Measurements from ENCODE around the gene EXD3.

Gene EXD3

GRCh38 chr9:137432687-137433348, 9.9 kb upstream of the EXD3 start:
- no peak for DNase-seq (ENCODE audit: low spot score)

GRCh38 chr9:137431416-137431931, 8.5 kb upstream of the EXD3 start:
- no peak for DNase-seq (ENCODE audit: low spot score)

GRCh38 chr9:137430723-137431415, 7.9 kb upstream of the EXD3 start:
- DNase-seq (ENCODE audit: low spot score), result no peak

GRCh38 chr9:137429974-137430722, 7.2 kb upstream of the EXD3 start:
- no peak for DNase-seq (ENCODE audit: low spot score)

GRCh38 chr9:137429546-137429890, 6.6 kb upstream of the EXD3 start:
- no peak for DNase-seq (ENCODE audit: low spot score)

- no peak for DNase-seq (ENCODE audit: low spot score)
Measured at GRCh38 chr9:137428841-137429545, 6.0 kb upstream of the EXD3 start.

GRCh38 chr9:137428311-137428630, 5.3 kb upstream of the EXD3 start:
- DNase-seq (ENCODE audit: low spot score), result no peak

GRCh38 chr9:137427454-137428310, 4.7 kb upstream of the EXD3 start:
- no peak for DNase-seq (ENCODE audit: low spot score)

GRCh38 chr9:137426018-137426681, 3.2 kb upstream of the EXD3 start:
- DNase-seq (ENCODE audit: low spot score), result no peak

- DNase-seq (ENCODE audit: low spot score), result peak; percentile 41
Measured at GRCh38 chr9:137423514-137424291, 741 bp upstream of the EXD3 start.

GRCh38 chr9:137421838-137422603, 941 bp downstream of the EXD3 start:
- DNase-seq (ENCODE audit: low spot score), result no peak

GRCh38 chr9:137417161-137418021, 5.6 kb downstream of the EXD3 start:
- DNase-seq (ENCODE audit: low spot score), result no peak

- DNase-seq (ENCODE audit: low spot score), result no peak
Measured at GRCh38 chr9:137416563-137417151, 6.3 kb downstream of the EXD3 start.

- DNase-seq (ENCODE audit: low spot score), result no peak
Measured at GRCh38 chr9:137416006-137416562, 6.9 kb downstream of the EXD3 start.

- DNase-seq (ENCODE audit: low spot score), result no peak
Measured at GRCh38 chr9:137415451-137415850, 7.5 kb downstream of the EXD3 start.

- no peak for DNase-seq (ENCODE audit: low spot score)
Measured at GRCh38 chr9:137412431-137412830, 10.5 kb downstream of the EXD3 start.

GRCh38 chr9:137411645-137412380, 11.1 kb downstream of the EXD3 start:
- peak; percentile 91 for DNase-seq (ENCODE audit: low spot score)

Data from AG20443 (cell line).